ENCODE data around the gene SP5. TPM values are rescaled to one million over a fixed set of nuclear protein-coding genes. Genes with fewer than 3 reads are reported as not detected.

Gene SP5
- total RNA-seq, 4 donors from 2014 or later = 0.32 to 0.63 TPM; not detected in 2

DNA sequence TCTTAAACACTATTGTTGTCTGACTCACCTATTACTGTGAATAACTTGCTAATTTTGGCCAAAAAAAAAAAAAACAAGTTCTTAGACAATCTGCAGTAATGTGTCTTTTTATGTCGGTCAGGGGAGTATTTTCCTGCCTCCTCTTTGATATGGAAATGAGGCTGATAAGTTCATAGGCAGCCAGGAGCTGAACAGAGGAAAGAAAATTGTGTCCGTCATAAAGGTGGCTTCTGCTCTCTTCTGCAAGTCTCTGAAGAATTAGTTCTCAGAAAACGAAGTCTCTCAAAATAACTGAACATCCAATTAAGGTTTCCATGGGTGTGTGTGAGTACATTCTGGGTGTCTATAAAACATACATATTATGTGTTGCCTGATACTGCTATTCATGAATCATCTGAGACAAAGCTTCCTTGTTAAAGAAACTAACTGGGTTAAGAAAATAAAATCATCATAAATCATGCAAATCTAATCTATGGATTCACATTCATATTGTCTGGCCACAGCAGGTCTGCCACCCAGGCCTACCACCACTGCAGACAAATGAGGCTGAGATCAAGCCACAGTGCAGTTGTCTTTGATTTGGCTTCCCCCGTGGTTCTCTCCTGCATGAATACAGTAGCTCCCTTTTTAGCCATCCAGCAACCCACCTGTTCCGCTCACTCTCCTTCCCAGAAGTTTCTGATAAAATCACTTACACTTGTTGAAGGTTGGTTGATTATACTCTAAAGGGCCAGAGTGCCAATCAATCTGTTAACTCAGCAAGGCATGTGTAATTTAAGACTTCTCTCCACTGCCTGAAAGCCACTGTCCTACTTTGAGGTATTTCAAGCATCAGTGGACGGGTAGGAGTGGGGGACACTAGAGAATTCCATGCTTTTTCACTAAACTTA, 19.4 kb upstream of the SP5 start:
- no peak for DNase-seq (ENCODE audit: extremely low spot score)
- 76% methylated on average over 6 of the region's 6 CpGs for WGBS
- Histone ChIP-seq H3K4me3 (no peak overlapping the region), H3K27ac (replicated peaks in 1 of 4) (no peak overlapping the region), H3K27me3 (peaks cover 0 to 17% (median 0%) of the 10 kb centered on the region in 4 donors), H3K4me1 (no peaks in the 10 kb centered on the region), H3K9me3 (no peaks in the 10 kb centered on the region), H3K36me3 (no peaks in the 10 kb centered on the region)
- intact Hi-C loops (cut with DNase I) = no loop called here
- TF ChIP-seq, protein P1, sequence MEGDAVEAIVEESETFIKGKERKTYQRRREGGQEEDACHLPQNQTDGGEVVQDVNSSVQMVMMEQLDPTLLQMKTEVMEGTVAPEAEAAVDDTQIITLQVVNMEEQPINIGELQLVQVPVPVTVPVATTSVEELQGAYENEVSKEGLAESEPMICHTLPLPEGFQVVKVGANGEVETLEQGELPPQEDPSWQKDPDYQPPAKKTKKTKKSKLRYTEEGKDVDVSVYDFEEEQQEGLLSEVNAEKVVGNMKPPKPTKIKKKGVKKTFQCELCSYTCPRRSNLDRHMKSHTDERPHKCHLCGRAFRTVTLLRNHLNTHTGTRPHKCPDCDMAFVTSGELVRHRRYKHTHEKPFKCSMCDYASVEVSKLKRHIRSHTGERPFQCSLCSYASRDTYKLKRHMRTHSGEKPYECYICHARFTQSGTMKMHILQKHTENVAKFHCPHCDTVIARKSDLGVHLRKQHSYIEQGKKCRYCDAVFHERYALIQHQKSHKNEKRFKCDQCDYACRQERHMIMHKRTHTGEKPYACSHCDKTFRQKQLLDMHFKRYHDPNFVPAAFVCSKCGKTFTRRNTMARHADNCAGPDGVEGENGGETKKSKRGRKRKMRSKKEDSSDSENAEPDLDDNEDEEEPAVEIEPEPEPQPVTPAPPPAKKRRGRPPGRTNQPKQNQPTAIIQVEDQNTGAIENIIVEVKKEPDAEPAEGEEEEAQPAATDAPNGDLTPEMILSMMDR (IDR thresholded peaks at IDR 0.05) = no peak
- TF ChIP-seq POLR2AphosphoS5 (IDR thresholded peaks at IDR 0.05) (no peak), POLR2A (IDR thresholded peaks at IDR 0.05; ENCODE audit: low read depth) (no peak), EP300 (IDR thresholded peaks at IDR 0.05) (no peak)

DNA sequence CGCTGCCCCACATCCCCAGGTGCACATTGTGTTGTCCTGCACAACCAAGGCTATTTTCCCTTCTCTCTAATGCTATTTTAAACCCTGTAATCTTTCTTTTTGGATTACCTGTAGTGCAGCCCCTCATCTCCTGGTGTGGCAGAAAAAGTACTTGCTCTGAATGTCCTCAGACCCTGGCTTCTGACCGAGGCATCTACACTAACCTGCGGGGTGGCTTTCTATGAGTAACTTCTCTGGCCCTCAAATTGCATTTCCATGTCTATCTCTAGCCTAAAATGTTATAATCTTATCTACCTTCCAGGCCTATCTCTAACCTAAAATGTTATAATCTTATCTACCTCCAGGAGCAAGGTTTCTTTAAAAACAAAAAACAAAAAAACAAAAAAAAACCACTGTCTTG, 18.2 kb upstream of the SP5 start:
- TF ChIP-seq, protein P1 (IDR thresholded peaks at IDR 0.05) = no peak
- no peak for TF ChIP-seq EP300 (IDR thresholded peaks at IDR 0.05)
- no peak for TF ChIP-seq POLR2AphosphoS5 (IDR thresholded peaks at IDR 0.05)
- TF ChIP-seq POLR2A (IDR thresholded peaks at IDR 0.05; ENCODE audit: low read depth) = no peak
- Histone ChIP-seq H3K36me3 (no peaks in the 10 kb centered on the region), H3K4me3 (no peak overlapping the region), H3K4me1 (no peaks in the 10 kb centered on the region), H3K27me3 (peaks cover 0 to 8% (median 0%) of the 10 kb centered on the region in 4 donors), H3K9me3 (no peaks in the 10 kb centered on the region), H3K27ac (replicated peaks in 1 of 4) (no peak overlapping the region)
- 93% methylated on average over 3 of the region's 3 CpGs for WGBS
- intact Hi-C loops (cut with DNase I) = no loop called here
- DNase-seq (ENCODE audit: extremely low spot score) = peak; percentile 75

DNA sequence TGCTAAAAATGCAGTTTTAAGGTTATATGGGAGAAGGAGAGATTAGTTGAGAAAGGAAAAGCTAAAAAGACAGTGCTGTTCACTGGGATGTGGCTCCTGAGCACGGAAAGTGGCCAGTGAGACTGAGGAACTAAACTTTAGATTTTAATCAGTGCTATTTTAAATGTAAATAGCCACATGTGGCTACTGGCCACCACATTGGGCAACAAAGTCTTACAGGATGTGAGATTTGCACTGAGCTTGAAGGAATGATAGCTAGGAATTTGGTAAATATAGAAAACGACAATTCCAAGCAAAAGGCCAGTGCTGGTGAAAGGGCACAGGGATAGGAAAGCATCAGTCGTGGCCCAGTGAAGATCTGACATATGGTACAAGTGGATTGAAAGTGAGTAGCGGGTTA, 14.1 kb upstream of the SP5 start:
- 74% methylated on average over 4 of the region's 4 CpGs for WGBS
- TF ChIP-seq, protein P1 (IDR thresholded peaks at IDR 0.05) = no peak
- TF ChIP-seq POLR2AphosphoS5 (IDR thresholded peaks at IDR 0.05) (no peak), POLR2A (IDR thresholded peaks at IDR 0.05; ENCODE audit: low read depth) (no peak), EP300 (IDR thresholded peaks at IDR 0.05) (no peak)

DNA sequence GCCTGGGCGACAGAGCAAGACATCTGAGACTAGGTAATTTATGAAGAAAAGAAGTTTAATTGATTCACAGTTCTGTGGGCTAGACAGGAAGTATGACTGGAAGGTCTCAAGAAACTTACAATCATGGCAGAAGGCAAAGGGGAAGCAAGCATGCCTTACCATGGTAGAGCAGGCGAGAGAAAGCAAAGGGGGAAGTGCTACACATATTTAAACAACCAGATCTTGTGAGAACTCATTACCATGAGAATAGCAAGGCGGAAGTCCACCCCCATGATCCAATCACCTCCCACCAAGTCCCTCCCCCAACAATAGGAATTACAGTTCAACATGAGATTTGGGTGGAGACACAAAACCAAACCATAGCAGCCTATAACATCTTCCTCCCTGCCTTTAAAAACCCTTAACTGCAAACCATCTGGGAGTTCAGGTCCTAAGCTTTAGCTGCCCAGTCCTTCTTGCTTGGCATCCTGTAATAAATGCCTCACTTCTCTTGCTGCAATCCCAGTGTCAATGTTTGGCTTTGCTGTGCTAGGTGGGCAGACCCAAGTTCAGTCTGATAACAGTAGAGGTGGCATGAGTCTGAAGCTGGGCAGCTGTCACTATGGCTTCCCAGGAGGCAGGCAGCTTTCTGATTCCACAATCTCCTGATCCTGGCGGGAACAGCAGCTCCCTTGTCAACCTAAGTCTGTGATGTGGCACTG, 11.2 kb upstream of the SP5 start:
- DNase-seq (ENCODE audit: extremely low spot score) = peak; percentile 45
- intact Hi-C loops (cut with DNase I) = no loop called here

More for the DNA sequence above, 14.1 kb upstream of the SP5 start:
- H3K36me3 ChIP-seq = no peaks in the 10 kb centered on the region
- no peaks in the 10 kb centered on the region for H3K9me3 ChIP-seq
- intact Hi-C loops (cut with DNase I) = no loop called here
- H3K27ac ChIP-seq (replicated peaks in 1 of 4) = no peak overlapping the region
- DNase-seq (ENCODE audit: extremely low spot score) = peak; percentile 29
- H3K4me1 ChIP-seq = no peaks in the 10 kb centered on the region
- peaks cover 0 to 17% (median 0%) of the 10 kb centered on the region in 4 donors for H3K27me3 ChIP-seq
- H3K4me3 ChIP-seq = no peak overlapping the region

More for the DNA sequence above, 11.2 kb upstream of the SP5 start:
- Histone ChIP-seq H3K9me3 (no peaks in the 10 kb centered on the region), H3K36me3 (no peaks in the 10 kb centered on the region), H3K27me3 (peaks cover 0 to 14% (median 0%) of the 10 kb centered on the region in 4 donors), H3K4me3 (no peak overlapping the region), H3K4me1 (no peaks in the 10 kb centered on the region), H3K27ac (replicated peaks in 1 of 4) (no peak overlapping the region)
- 80% methylated on average over 4 of the region's 4 CpGs for WGBS
- no peak for TF ChIP-seq POLR2A (IDR thresholded peaks at IDR 0.05; ENCODE audit: low read depth)
- TF ChIP-seq POLR2AphosphoS5 (IDR thresholded peaks at IDR 0.05) = no peak
- TF ChIP-seq, protein P1 (IDR thresholded peaks at IDR 0.05) = no peak

Measured in esophagus muscularis mucosa (tissue), 4 donors.